Measurements from ENCODE around the gene IMP4.
A peak's percentile ranks its signal among the peaks of the same experiment; 100 is the strongest.

The IMP4 gene

GRCh38 chr2:130342533-130343275 is at the start of gene IMP4:
Gene IMP4, plus strand, starts transcription at chr2:130342897. Its CDS starts 36 bp downstream, at chr2:130342933.
- peaks cover 9% of the 10 kb centered on the region for H3K4me1 ChIP-seq (ENCODE audit: low read length)
- peaks cover 28% of the 10 kb centered on the region for H3K79me2 ChIP-seq (ENCODE audit: low read length)
- H4K20me1 ChIP-seq (ENCODE audit: insufficient read depth, low read length): no peaks in the 10 kb centered on the region; the same call in 1 of the 2 replicates
- H2AFZ ChIP-seq (ENCODE audit: low read depth, low read length): peak within 1 kb of the TSS; percentile 94
- TF ChIP-seq CTCF (IDR thresholded peaks at IDR 0.05; ENCODE audit: low read depth, low read length) (peak; percentile 41), EZH2phosphoT487 (IDR thresholded peaks at IDR 0.05; ENCODE audit: low read depth) (no peak)
- peak within 1 kb of the TSS; percentile 90 for H3K9ac ChIP-seq (ENCODE audit: low read length)
- peaks cover 3% of the 10 kb centered on the region; the same call in 1 of the 2 replicates for H3K9me3 ChIP-seq (ENCODE audit: insufficient read depth, low read length)
- peak within 1 kb of the TSS; percentile 83 for H3K27ac ChIP-seq (ENCODE audit: low read length)
- no peaks in the 10 kb centered on the region for H3K27me3 ChIP-seq (ENCODE audit: low read depth, low read length)
- peaks cover 42% of the 10 kb centered on the region for H3K36me3 ChIP-seq (replicated peaks; ENCODE audit: low read depth, low read length)
- peak within 1 kb of the TSS; percentile 92 for H3K4me3 ChIP-seq (ENCODE audit: low read length)
- H3K4me2 ChIP-seq (ENCODE audit: low read length): peak within 1 kb of the TSS; percentile 84

GRCh38 chr2:130300258-130300969 is 42.3 kb upstream of the IMP4 start:
- Histone ChIP-seq H3K4me2 (ENCODE audit: low read length) (no peak overlapping the region), H3K36me3 (replicated peaks; ENCODE audit: low read depth, low read length) (no peaks in the 10 kb centered on the region), H3K27ac (ENCODE audit: low read length) (no peak overlapping the region), H3K27me3 (ENCODE audit: low read depth, low read length) (peaks cover 17% of the 10 kb centered on the region), H3K4me3 (ENCODE audit: low read length) (no peak overlapping the region), H3K79me2 (ENCODE audit: low read length) (no peaks in the 10 kb centered on the region), H2AFZ (ENCODE audit: low read depth, low read length) (no peak overlapping the region), H4K20me1 (ENCODE audit: insufficient read depth, low read length) (no peaks in the 10 kb centered on the region), H3K4me1 (ENCODE audit: low read length) (no peaks in the 10 kb centered on the region), H3K9ac (ENCODE audit: low read length) (no peak overlapping the region), H3K9me3 (ENCODE audit: insufficient read depth, low read length) (no peaks in the 10 kb centered on the region)
- TF ChIP-seq CTCF (IDR thresholded peaks at IDR 0.05; ENCODE audit: low read depth, low read length) (no peak), EZH2phosphoT487 (IDR thresholded peaks at IDR 0.05; ENCODE audit: low read depth) (no peak)

- Histone ChIP-seq H2AFZ (ENCODE audit: low read depth, low read length) (no peak overlapping the region), H3K27ac (ENCODE audit: low read length) (no peak overlapping the region), H3K36me3 (replicated peaks; ENCODE audit: low read depth, low read length) (no peaks in the 10 kb centered on the region), H3K4me3 (ENCODE audit: low read length) (no peak overlapping the region), H3K27me3 (ENCODE audit: low read depth, low read length) (peaks cover 14% of the 10 kb centered on the region), H3K4me1 (ENCODE audit: low read length) (no peaks in the 10 kb centered on the region), H3K79me2 (ENCODE audit: low read length) (no peaks in the 10 kb centered on the region), H3K9ac (ENCODE audit: low read length) (no peak overlapping the region), H3K9me3 (ENCODE audit: insufficient read depth, low read length) (no peaks in the 10 kb centered on the region), H4K20me1 (ENCODE audit: insufficient read depth, low read length) (no peaks in the 10 kb centered on the region), H3K4me2 (ENCODE audit: low read length) (no peak overlapping the region)
- no peak for TF ChIP-seq CTCF (IDR thresholded peaks at IDR 0.05; ENCODE audit: low read depth, low read length)
- no peak for TF ChIP-seq EZH2phosphoT487 (IDR thresholded peaks at IDR 0.05; ENCODE audit: low read depth)
Observed at GRCh38 chr2:130300970-130301348, 41.7 kb upstream of the IMP4 start.

GRCh38 chr2:130302164-130302886 is 40.4 kb upstream of the IMP4 start:
- no peaks in the 10 kb centered on the region for H3K79me2 ChIP-seq (ENCODE audit: low read length)
- H3K9me3 ChIP-seq (ENCODE audit: insufficient read depth, low read length): no peaks in the 10 kb centered on the region
- no peaks in the 10 kb centered on the region for H3K4me1 ChIP-seq (ENCODE audit: low read length)
- no peak overlapping the region for H3K4me3 ChIP-seq (ENCODE audit: low read length)
- H3K4me2 ChIP-seq (ENCODE audit: low read length): no peak overlapping the region
- peaks cover 9% of the 10 kb centered on the region; the same call in 1 of the 2 replicates for H3K27me3 ChIP-seq (ENCODE audit: low read depth, low read length)
- no peak overlapping the region for H3K9ac ChIP-seq (ENCODE audit: low read length)
- no peaks in the 10 kb centered on the region for H4K20me1 ChIP-seq (ENCODE audit: insufficient read depth, low read length)
- H3K27ac ChIP-seq (ENCODE audit: low read length): no peak overlapping the region
- H2AFZ ChIP-seq (ENCODE audit: low read depth, low read length): no peak overlapping the region
- no peaks in the 10 kb centered on the region for H3K36me3 ChIP-seq (replicated peaks; ENCODE audit: low read depth, low read length)
- TF ChIP-seq CTCF (IDR thresholded peaks at IDR 0.05; ENCODE audit: low read depth, low read length) (no peak), EZH2phosphoT487 (IDR thresholded peaks at IDR 0.05; ENCODE audit: low read depth) (no peak)
